ENCODE results near the gene EDA.
A peak's percentile ranks its signal among the peaks of the same experiment; 100 is the strongest.

The EDA gene

GRCh38 chrX:69615779-69616456 lies at the start of gene EDA:
Gene EDA (plus strand): TSS chrX:69616113.
- Mint-ChIP-seq H3K9me3 (no peaks in the 10 kb centered on the region), H3K4me3 (peak within 1 kb of the TSS; percentile 82 to 84), H3K27ac (peak within 1 kb of the TSS; percentile 25), H3K36me3 (no peaks in the 10 kb centered on the region), H3K27me3 (peaks cover 20 to 37% of the 10 kb centered on the region in 2 donors), H3K4me1 (peaks cover 5 to 6% of the 10 kb centered on the region in 2 donors)
- peak; percentile 92 to 94 for ATAC-seq (replicated peaks)
- DNase-seq = peak; percentile 17

- Mint-ChIP-seq H3K36me3 (no peaks in the 10 kb centered on the region), H3K4me3 (no peak overlapping the region), H3K4me1 (no peaks in the 10 kb centered on the region), H3K9me3 (no peaks in the 10 kb centered on the region), H3K27ac (no peak overlapping the region), H3K27me3 (peaks cover 0 to 4% of the 10 kb centered on the region in 2 donors)
- ATAC-seq (replicated peaks) = no peak
- DNase-seq = no peak
Measured at GRCh38 chrX:69568828-69569227, 47.1 kb upstream of the EDA start.

GRCh38 chrX:69597399-69597798 lies 18.5 kb upstream of the EDA start:
- Mint-ChIP-seq H3K27ac (no peak overlapping the region), H3K4me1 (no peaks in the 10 kb centered on the region)

GRCh38 chrX:69600182-69600581 lies 15.7 kb upstream of the EDA start:
- DNase-seq (no peak), ATAC-seq (replicated peaks) (no peak)
- no peaks in the 10 kb centered on the region for H3K4me1 Mint-ChIP-seq
- H3K27me3 Mint-ChIP-seq = peaks cover 0 to 5% of the 10 kb centered on the region in 2 donors
- no peak overlapping the region for H3K27ac Mint-ChIP-seq
- H3K9me3 Mint-ChIP-seq = no peaks in the 10 kb centered on the region
- no peaks in the 10 kb centered on the region for H3K36me3 Mint-ChIP-seq
- H3K4me3 Mint-ChIP-seq = no peak overlapping the region

More at GRCh38 chrX:69597399-69597798, 18.5 kb upstream of the EDA start:
- H3K9me3 Mint-ChIP-seq = no peaks in the 10 kb centered on the region
- H3K36me3 Mint-ChIP-seq = no peaks in the 10 kb centered on the region
- peaks cover 0 to 10% of the 10 kb centered on the region in 2 donors for H3K27me3 Mint-ChIP-seq
- DNase-seq = no peak
- no peak for ATAC-seq (replicated peaks)
- no peak overlapping the region for H3K4me3 Mint-ChIP-seq

DNA sequence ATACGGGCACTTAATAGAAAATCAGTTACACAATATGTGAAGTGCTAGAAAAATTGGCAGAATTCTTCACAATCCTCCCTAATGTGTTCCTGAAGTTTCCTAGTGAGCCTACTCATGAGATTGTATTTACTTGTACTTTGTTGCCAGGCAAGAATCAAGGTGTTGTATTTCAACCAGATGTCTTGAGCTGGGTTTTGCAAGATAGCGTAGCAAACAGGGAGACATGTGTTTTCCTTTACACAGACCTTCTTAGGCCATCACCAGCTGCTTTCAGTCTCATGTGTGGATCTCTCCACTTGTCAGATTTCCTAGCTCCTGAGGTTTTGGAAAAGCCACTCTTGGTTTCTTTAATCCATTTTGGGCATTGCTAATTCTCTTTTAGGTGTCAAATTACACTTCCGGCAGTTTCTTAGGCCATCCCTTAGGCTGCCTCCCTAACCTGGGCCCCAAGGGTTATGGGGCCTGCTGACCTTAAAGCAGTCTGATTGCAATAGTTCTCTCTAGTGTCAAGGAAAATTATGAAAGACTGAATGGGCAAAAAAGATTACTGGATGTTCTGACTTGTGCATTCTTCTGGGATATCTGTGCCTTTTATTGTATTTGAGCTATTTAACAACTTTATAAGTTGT lies 12.2 kb upstream of the EDA start:
- DNase-seq = no peak
- no peaks in the 10 kb centered on the region for H3K4me1 Mint-ChIP-seq
- no peaks in the 10 kb centered on the region for H3K36me3 Mint-ChIP-seq
- no peak overlapping the region for H3K27ac Mint-ChIP-seq
- no peak overlapping the region for H3K4me3 Mint-ChIP-seq
- no peaks in the 10 kb centered on the region for H3K9me3 Mint-ChIP-seq
- H3K27me3 Mint-ChIP-seq = peaks cover 0 to 5% of the 10 kb centered on the region in 2 donors
- ATAC-seq (replicated peaks) = no peak

- no peak overlapping the region for H3K27ac Mint-ChIP-seq
- peaks cover 0 to 5% of the 10 kb centered on the region in 2 donors for H3K27me3 Mint-ChIP-seq
- ATAC-seq (replicated peaks) = no peak
- H3K4me3 Mint-ChIP-seq = no peak overlapping the region
- no peaks in the 10 kb centered on the region for H3K36me3 Mint-ChIP-seq
- H3K9me3 Mint-ChIP-seq = no peaks in the 10 kb centered on the region
- no peak for DNase-seq
- H3K4me1 Mint-ChIP-seq = no peaks in the 10 kb centered on the region
Measured at GRCh38 chrX:69605521-69605920, 10.4 kb upstream of the EDA start.

DNA sequence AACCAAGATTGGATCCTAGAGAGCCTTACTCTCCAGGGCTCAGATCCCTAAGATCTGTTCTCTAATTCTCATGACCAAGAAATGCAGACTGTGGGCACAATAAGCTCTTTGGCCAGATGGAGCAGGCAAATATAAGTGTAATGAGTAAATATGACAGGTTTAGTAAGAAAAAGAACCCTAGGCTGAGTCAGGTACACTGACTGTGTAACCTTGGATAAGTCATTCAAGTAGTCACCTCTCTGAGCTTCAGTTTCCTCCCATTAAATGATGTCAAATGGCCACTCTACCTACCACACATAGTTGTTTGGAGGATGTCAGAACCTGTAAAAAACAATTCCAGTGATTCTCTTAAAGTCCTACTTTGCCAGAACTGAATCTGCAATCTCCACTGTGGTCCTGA lies 8.3 kb upstream of the EDA start:
- H3K27me3 Mint-ChIP-seq = peaks cover 0 to 5% of the 10 kb centered on the region in 2 donors
- no peak overlapping the region for H3K27ac Mint-ChIP-seq
- no peaks in the 10 kb centered on the region for H3K9me3 Mint-ChIP-seq
- H3K36me3 Mint-ChIP-seq = no peaks in the 10 kb centered on the region
- ATAC-seq (replicated peaks) (no peak), DNase-seq (no peak)
- H3K4me3 Mint-ChIP-seq = no peak overlapping the region
- no peaks in the 10 kb centered on the region for H3K4me1 Mint-ChIP-seq

DNA sequence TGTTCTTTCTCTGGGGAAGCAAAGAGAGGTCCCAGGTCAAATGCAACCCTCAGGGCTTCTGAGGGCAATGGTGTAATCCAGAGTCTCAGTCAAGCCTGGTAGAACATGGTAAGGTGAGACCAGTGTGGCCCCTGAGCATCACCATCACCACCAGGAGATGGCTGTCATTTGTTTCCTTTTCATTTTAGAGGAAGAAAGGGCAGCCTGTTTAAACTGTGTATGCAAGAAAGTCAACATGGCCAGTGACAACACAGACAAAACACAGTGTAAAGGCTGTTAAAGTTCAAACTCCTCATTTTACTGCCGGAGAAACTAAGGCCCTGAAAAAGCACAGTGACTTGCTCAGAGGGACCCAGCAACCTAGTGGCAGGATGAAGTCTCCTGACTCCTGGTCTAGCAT lies 2.0 kb upstream of the EDA start:
- Mint-ChIP-seq H3K4me3 (no peak overlapping the region), H3K36me3 (no peaks in the 10 kb centered on the region), H3K4me1 (peaks cover 2 to 6% of the 10 kb centered on the region in 2 donors), H3K27ac (no peak overlapping the region), H3K9me3 (no peaks in the 10 kb centered on the region), H3K27me3 (peaks cover 11 to 29% of the 10 kb centered on the region in 2 donors)
- DNase-seq (no peak), ATAC-seq (replicated peaks) (no peak)

DNA sequence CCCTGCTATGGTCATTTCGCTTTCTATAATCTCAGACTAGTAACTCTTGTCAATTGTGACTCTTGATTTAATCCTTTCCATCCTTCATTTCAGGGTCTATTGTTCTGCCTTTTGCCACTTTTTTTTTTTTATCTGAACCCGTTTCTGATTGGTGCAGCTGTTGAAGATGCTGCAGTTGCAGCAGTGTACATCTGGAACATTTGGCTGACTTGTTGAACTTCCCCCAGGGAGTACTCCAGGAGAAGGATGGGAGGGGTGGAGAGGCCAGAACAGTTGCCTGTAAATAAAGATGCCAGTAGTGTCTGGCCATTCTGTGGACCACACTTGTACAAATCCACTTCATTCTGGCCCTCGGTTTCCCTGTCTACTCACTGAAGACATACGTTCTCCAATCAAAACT lies 1.0 kb upstream of the EDA start:
- Mint-ChIP-seq H3K27ac (no peak overlapping the region), H3K4me3 (no peak overlapping the region), H3K27me3 (peaks cover 20 to 37% of the 10 kb centered on the region in 2 donors), H3K4me1 (peaks cover 2 to 6% of the 10 kb centered on the region in 2 donors), H3K9me3 (no peaks in the 10 kb centered on the region), H3K36me3 (no peaks in the 10 kb centered on the region)
- ATAC-seq (replicated peaks) (no peak), DNase-seq (no peak)

GRCh38 chrX:69615342-69615741 lies 571 bp upstream of the EDA start:
- no peaks in the 10 kb centered on the region for H3K9me3 Mint-ChIP-seq
- ATAC-seq (replicated peaks) = no peak
- H3K36me3 Mint-ChIP-seq = no peaks in the 10 kb centered on the region
- no peak for DNase-seq
- peaks cover 20 to 37% of the 10 kb centered on the region in 2 donors for H3K27me3 Mint-ChIP-seq
- peaks cover 2 to 6% of the 10 kb centered on the region in 2 donors for H3K4me1 Mint-ChIP-seq
- H3K4me3 Mint-ChIP-seq = no peak overlapping the region
- no peak overlapping the region for H3K27ac Mint-ChIP-seq

DNA sequence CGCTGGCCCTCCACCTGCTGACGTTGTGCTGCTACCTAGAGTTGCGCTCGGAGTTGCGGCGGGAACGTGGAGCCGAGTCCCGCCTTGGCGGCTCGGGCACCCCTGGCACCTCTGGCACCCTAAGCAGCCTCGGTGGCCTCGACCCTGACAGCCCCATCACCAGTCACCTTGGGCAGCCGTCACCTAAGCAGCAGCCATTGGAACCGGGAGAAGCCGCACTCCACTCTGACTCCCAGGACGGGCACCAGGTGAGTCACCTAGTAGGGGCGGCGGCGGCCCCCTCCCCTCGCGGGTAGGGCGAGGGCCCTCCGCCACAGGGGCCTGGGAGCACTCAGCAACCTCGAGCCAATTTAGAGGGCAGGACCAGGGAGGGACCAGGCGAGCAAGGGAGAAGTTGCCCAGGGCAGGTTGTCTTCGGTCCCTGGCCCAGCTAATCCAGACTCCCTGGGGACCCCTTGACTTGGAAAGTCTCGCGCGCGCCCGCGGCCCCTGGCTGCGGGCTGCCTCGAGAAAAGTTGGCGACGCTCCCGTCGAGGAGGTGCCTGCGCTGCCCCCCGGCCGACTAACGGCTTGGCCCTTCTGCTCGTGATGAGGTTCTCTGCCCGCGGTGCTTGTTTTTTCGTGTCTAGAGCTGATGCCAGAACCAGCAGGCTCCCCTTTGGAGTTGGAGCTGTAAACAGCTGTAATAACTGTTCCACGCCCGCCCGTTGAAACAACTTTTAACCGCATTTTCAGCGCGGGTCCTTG lies 717 bp downstream of the EDA start:
- Mint-ChIP-seq H3K27ac (peak overlapping the region; percentile 25), H3K36me3 (no peaks in the 10 kb centered on the region), H3K27me3 (peaks cover 20 to 42% of the 10 kb centered on the region in 2 donors), H3K4me1 (peaks cover 5 to 6% of the 10 kb centered on the region in 2 donors), H3K9me3 (no peaks in the 10 kb centered on the region), H3K4me3 (peak overlapping the region; percentile 82 to 84)
- ATAC-seq (replicated peaks) = peak; percentile 4 to 24
- no peak for DNase-seq

DNA sequence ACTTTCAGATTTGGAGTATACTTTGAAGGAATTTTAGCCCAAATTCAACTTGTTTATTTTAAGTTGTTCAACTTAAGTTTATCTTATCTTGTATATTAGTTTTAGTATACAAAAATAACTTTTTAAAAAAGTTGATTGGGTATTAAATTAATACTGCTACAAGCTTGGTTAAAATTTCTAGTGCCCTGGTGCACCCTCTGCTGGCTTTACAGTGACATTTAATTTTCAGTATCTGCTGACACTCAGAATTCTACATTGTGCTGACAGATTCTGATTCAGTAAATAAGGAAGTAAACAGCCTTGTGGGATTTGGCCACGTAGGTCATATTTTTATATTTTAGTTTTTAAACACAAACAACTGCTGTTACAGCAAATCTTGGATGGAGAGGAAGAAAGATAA lies 2.9 kb downstream of the EDA start:
- Mint-ChIP-seq H3K9me3 (peaks cover 0 to 5% of the 10 kb centered on the region in 2 donors), H3K27me3 (peaks cover 15 to 34% of the 10 kb centered on the region in 2 donors), H3K36me3 (no peaks in the 10 kb centered on the region), H3K27ac (no peak overlapping the region), H3K4me1 (peaks cover 5 to 6% of the 10 kb centered on the region in 2 donors), H3K4me3 (no peak overlapping the region)
- no peak for DNase-seq
- peak; percentile 31 to 41 for ATAC-seq (replicated peaks)

DNA sequence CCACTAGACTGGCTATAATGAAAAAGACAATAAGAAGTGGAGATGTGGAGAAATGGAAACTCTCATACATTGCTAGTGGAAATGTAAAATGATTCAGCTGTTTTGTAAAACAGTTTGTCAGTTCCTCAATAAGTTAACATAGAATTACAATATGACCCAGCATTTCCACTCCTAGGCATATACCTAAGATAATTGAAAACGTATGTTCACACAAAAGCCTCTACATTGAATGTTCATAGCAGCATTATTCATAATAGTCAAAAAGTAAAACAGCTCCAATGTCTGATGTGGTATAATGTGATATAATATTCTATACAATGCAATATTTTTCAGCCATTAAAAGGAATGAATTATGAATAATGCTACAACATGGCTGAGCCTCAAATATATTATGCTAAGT lies 10.2 kb downstream of the EDA start:
- peaks cover 0 to 14% of the 10 kb centered on the region in 2 donors for H3K9me3 Mint-ChIP-seq
- H3K36me3 Mint-ChIP-seq = no peaks in the 10 kb centered on the region
- H3K27ac Mint-ChIP-seq = no peak overlapping the region

DNA sequence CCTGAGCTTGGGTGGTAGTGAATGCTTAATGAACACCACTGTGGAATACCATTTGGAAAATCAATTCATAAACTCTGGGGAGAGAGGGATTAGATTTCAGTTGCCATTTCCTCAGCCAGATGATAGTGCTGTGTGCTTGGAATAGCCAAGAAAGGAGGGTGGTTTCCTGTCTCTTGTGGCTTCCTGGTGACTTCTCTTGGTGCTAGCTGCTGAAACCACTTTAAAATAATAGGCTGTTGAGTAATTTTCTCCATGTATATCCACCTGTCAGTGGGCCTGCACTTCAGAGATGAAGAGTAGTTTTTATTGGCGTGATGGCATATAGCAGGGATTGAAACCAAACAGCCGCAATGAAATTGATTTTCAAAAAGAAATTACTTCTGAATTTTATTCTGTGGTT lies 11.8 kb downstream of the EDA start:
- DNase-seq (no peak), ATAC-seq (replicated peaks) (no peak)
- Mint-ChIP-seq H3K27ac (no peak overlapping the region), H3K4me1 (no peaks in the 10 kb centered on the region), H3K36me3 (no peaks in the 10 kb centered on the region), H3K9me3 (peaks cover 0 to 14% of the 10 kb centered on the region in 2 donors), H3K27me3 (peaks cover 0 to 4% of the 10 kb centered on the region in 2 donors), H3K4me3 (no peak overlapping the region)

More for the DNA sequence above, 10.2 kb downstream of the EDA start:
- ATAC-seq (replicated peaks) (no peak), DNase-seq (no peak)
- Mint-ChIP-seq H3K27me3 (peaks cover 4% of the 10 kb centered on the region in 2 donors), H3K4me1 (no peaks in the 10 kb centered on the region), H3K4me3 (no peak overlapping the region)

All from stimulated activated naive B cell treated with anti-CD40 and anti-IgM and Interleukin-4, amounts not matched to agents 10 μg/mL and 1 μg/mL and 100 μg/mL, for 72 hours (primary cell).